ENCODE measurements around the gene RAB11FIP3.

DNA sequence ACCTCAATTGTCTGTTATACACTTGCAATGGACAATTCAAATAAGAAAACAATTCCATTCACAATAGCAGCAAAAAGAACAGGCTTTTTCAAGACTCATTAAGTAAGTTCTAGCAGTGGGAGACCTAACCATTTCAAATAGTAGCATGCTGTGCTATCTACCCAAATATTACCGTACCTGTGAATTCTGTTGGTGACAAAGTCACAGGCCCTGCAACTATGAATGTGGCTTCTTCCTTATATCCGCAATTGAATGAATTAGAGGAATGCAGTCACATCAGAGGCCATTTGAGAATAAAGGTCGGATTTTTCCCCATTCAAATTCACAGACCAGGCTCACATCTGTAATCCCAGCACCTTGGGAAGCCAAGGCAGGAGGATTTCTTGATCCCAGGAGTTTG lies 29.2 kb upstream of the RAB11FIP3 start:
- TF ChIP-seq POLR2A (IDR thresholded peaks at IDR 0.05) (no peak), POLR2AphosphoS5 (IDR thresholded peaks at IDR 0.05) (no peak)
- TF ChIP-seq, protein P1, sequence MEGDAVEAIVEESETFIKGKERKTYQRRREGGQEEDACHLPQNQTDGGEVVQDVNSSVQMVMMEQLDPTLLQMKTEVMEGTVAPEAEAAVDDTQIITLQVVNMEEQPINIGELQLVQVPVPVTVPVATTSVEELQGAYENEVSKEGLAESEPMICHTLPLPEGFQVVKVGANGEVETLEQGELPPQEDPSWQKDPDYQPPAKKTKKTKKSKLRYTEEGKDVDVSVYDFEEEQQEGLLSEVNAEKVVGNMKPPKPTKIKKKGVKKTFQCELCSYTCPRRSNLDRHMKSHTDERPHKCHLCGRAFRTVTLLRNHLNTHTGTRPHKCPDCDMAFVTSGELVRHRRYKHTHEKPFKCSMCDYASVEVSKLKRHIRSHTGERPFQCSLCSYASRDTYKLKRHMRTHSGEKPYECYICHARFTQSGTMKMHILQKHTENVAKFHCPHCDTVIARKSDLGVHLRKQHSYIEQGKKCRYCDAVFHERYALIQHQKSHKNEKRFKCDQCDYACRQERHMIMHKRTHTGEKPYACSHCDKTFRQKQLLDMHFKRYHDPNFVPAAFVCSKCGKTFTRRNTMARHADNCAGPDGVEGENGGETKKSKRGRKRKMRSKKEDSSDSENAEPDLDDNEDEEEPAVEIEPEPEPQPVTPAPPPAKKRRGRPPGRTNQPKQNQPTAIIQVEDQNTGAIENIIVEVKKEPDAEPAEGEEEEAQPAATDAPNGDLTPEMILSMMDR (IDR thresholded peaks at IDR 0.05 in 8 of 11, conservative IDR thresholded peaks at IDR 0.05 in 3 of 11), result no peak

Measured in spleen (tissue), 7 donors.